AG09309 (cell line): ENCODE data around the gene ODAD3.

Source experiments
- DNase-seq: peaks from one replicate; pipeline ENCODE4 v3.0.0-alpha.2; 2010; ENCODE audit warnings: low read depth
- H3K4me3 ChIP-seq: 2 replicates; pipeline ENCODE4 v1.5.1; 2011; ENCODE audit warnings: mild to moderate bottlenecking, low read depth, low read length, moderate library complexity; ENCODE audit not compliant: control insufficient read depth
- CTCF ChIP-seq: IDR thresholded peaks from 2 replicates; pipeline ENCODE4 v1.5.1; 2011; ENCODE audit warnings: mild to moderate bottlenecking, low read depth, low read length, inconsistent platforms; ENCODE audit not compliant: insufficient read depth, control insufficient read depth; ENCODE audit errors: missing control alignments

Gene ODAD3

GRCh38 chr19:11451871-11452619 lies 17.1 kb upstream of the ODAD3 start:
- no peak for TF ChIP-seq CTCF
- no peak overlapping the region for H3K4me3 ChIP-seq
- DNase-seq: no peak

- TF ChIP-seq CTCF: no peak
- DNase-seq: no peak
- H3K4me3 ChIP-seq: no peak overlapping the region
Measured at GRCh38 chr19:11451327-11451870, 16.5 kb upstream of the ODAD3 start.

DNA sequence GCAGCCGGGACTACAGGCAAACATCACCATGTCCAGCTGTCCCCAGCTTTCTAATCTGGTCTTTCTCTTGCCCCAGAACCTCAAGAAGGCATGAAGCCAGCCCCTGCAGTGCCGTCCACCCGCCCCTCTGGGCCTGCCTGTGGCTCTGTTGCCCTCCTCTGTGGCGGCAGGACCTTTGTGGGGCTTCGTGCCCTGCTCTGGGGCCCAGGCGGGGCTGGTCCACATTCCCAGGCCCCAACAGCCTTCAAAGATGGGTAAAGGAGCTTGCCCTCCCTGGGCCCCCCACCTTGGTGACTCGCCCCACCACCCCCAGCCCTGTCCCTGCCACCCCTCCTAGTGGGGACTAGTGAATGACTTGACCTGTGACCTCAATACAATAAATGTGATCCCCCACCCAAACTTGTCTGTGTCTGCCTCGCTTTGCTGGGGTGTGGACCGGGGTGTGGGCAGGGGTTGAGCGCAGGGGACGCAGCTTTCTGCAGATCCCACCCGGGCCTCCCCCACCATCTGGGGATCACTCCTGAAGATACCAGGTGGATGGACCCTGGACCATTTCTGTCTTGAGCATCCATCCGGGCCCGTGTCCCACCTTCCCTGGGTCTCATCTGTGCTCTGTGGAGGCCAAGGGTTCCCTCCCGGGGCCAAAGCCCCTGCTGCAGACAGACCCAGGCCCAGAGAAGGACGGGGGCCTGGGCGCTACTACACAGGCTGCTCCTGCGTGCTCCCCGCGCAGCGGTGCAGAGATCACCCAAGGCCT lies 15.8 kb upstream of the ODAD3 start:
- H3K4me3 ChIP-seq: no peak overlapping the region
- no peak for DNase-seq
- no peak for TF ChIP-seq CTCF

DNA sequence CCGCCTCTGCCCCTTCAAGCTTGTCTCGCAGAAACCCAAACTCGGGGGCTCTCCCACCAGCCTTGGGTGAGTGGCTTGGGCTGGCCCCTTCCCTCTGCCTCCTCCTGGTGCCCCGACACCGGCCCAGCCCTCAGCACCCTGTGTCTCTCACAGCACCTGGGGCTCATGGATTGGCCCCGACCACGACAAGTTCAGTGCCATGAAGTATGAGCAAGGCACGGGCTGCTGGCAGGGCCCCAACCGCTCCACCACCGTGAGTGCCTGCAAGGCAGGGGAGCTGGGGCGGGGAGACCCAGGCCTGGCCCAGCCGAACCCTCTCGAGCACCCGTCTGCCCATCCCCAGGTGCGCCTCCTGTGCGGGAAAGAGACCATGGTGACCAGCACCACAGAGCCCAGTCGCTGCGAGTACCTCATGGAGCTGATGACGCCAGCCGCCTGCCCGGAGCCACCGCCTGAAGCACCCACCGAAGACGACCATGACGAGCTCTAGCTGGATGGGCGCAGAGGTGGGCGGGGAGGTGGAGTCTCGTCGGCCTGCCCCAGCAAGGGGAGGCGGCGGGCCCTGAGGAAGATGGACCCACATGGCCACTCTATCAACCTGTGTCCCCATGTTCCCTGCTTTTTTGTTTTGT lies 14.1 kb upstream of the ODAD3 start:
- no peak for DNase-seq
- no peak for TF ChIP-seq CTCF

DNA sequence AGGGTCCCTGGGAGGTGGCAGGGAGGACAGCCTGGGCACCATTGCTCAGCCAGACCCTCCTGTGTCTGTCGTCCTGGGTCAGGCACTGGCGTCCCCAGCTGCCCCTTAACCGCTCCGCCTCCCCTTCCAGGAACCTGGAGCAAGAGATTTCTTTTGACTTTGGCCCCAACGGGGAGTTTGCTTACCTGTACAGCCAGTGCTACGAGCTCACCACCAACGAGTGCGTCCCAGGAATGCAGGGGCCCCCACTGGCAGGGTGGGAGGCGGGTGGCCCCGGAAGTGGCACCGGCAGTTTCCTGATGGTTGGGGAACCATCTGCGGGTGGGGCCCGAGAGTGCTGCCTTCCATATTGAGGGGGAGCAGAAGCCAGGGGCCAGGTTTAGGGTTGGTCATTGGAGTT lies 13.5 kb upstream of the ODAD3 start:
- no peak for DNase-seq
- H3K4me3 ChIP-seq: no peak overlapping the region
- TF ChIP-seq CTCF: no peak

More for the DNA sequence above, 14.1 kb upstream of the ODAD3 start:
- no peak overlapping the region for H3K4me3 ChIP-seq

GRCh38 chr19:11447347-11448262 lies 12.7 kb upstream of the ODAD3 start:
- H3K4me3 ChIP-seq: no peak overlapping the region
- no peak for DNase-seq
- TF ChIP-seq CTCF: no peak
